ENCODE results near the gene HOXA10.

HOXA10 gene

DNA sequence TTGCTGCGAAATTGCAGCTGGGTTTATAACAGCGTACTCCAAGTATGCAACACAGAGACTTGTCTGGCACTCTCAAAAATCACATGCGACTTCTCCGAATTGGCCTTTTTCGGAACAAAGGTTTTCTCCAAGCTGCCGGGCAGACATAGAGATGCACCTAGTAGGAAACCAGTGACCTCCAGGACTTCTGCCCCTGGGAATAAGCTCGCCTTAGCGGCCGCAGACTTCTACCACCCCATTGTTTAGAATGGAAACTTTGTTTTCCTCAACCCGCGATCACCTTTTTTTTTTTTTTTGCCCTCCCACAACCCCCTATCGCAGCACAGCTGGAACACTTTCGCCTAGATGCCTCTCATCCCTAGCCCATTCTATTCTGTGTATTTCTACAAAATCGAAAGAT is 4.9 kb upstream of the HOXA10 start:
- DNase-seq, result no peak

DNA sequence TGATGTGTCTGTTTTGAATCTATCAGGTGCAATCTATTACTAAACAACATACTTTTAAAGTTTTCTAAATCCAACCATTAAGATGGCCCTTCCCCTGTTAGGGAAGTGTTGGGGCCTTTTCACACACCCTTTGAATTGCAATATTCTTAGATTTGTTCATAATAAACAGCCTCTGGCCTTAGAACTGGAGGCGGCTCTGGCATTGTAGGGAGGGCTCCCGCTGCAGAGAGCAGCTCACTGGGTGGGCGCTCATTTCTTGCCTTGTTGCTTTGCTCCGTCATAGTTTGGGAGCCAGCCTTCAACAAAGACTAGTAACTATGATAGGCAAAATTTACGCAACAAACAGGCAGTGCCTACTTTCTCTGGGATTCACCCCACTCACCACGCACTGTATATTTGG is 4.2 kb upstream of the HOXA10 start:
- no peak for DNase-seq

DNA sequence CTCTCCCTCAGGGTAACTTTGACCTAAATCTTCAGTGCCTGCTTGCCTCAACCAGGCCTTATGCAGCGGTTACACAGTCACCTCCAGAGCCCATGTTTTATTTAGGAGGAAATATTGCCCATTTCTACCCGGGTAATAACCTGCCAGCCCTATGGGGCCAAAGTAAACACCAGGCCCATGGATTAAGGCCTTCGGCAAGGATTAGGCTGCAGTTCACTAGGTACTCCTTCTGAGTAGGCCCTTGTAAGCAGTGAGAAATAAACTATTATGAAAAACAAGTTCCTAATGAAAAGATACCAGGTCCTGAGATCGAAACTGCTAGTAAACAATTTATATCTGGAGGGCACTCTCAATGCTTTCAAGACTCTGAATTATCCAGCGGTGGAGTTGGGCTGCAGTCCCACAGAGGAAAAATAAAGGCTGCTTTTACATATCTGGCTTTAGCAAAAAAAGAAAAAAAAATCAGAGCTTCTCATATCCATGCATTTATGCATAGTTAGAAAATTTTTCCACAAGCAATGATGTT is 3.7 kb upstream of the HOXA10 start:
- no peak for DNase-seq

DNA sequence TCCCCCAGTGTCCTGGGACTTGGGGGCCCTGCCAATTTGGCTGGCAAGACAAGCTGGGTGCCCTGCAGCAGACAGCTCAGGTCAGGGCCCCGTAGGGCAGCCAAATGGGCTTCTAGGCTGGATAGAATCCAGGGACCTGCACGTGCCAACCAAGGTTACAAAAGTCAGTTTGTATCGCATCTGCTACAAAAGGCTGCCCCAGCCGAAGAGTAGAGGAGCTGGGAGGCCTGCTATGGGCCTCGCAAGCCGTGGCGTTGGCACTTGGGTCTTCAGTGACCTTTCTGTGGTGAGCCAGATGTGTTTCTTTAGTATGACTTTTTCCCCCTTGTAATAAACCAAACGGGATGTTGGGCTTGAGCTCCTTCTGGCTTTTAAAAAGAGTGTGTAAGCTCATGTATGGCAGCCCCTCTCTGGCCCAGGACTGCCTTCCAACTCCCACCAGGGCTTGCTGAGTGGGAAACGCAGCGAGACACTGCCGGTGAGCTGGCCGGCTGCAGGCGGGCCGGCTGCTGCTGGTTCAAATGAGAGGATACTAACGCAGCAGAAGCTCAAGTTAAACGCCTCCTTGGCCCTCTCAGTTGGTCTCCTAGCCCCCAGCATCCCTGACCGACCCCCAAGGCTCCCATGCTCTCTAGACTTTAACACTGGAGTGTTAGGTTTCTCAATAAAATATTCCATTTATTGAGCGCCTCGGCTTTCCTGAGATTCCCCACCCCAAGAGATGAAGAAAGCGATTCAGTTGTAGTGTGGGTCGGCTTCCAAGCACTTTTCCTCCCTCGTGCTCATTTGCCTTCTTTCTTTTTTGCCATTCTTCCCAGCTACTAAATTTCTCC is 3.1 kb upstream of the HOXA10 start:
- DNase-seq, result no peak

DNA sequence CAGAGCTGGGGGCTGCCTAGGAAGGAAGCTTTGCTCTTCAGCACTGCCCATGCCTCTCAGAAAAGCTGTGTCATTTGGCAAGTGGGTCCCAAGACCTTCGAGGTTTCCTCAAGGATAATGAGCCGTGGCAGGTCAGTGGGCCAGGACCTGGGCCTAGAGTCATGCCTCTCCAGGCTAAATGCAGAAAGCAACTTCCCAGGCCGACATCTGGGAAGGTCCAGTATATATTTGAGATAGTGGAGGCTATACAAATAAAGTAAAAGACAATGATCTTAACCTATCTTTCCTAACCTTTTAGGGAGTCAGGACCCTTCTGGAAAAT is 2.4 kb upstream of the HOXA10 start:
- DNase-seq, result no peak

DNA sequence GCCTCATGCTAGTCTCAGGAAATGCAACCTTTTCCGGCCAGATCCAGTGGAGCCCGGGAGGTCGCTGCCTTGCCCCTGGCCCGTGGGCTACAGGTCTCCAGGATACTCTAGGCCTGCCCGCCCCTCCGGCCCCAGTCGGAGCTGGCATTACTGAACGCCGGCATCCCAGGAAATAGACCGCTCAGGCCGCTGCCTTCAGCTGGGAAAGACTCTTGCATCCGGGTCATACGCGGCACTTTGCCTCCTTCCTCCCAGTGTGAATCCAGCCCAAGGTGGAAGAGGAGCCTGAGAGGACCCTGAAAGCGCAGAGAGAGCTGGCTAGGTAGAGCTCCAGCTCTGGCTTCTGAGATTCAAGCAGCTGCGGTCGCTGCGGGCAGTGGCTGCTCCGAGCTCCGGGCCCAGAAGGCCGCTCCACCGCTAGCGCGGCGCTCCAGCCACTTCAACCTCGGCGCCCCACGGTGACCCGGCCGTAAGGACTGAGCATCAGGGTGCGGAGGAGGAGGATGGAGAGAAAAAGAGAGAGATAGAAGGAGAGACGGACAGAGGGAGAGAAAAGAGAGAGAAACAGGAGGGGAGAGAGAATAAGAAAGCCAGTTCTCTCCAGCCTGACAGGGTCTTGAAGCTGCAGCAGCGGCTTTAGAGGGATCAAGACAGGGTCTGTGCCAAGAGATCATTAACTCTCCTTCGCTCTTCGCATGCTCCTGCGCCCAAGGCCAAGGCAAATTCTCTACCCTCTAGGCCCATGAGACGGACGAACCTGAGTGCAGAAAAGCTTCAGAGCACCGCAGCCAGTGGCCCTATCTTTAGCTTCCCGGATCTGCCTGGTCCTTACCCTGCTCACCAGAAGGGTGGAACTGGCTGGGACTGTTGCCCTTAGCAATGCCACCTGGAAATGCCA is 1.8 kb upstream of the HOXA10 start:
- no peak for DNase-seq

DNA sequence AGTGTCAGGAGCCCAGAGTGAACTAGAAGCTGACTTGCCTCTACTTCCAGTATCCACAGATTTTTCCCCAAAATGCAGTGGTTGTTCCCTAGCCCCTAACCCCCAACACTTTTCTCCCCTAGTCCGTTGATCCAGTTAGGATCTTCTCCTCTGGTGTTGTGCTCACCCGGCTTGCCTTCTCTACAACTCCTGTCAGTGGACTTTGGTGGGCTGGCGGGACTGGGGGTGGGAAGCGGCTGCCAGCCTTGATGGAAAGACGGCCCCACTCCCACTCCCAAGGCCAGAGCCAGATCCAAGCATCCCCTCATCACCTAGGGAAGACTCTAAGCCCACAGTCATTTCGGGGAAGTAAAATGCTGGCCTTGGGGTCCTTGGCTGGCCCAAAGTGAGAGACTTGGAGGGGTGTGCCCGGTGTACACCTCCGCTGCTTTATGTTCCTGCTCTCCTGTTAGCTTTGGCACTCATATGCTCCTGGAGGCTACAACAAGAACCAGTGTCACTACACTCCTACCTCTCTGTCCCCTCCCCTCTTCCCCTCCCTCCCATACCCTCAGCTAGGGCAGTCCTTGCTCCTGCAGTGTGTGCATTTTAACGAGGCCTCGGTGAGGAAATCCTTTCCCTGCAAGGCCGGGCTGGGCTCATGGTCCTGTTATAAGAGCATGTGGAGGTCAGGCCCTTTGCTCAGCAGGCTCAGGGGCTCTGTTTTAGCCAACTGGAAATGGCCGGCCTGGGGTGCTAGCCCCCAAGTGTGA is 930 bp upstream of the HOXA10 start:
- DNase-seq, result no peak

DNA sequence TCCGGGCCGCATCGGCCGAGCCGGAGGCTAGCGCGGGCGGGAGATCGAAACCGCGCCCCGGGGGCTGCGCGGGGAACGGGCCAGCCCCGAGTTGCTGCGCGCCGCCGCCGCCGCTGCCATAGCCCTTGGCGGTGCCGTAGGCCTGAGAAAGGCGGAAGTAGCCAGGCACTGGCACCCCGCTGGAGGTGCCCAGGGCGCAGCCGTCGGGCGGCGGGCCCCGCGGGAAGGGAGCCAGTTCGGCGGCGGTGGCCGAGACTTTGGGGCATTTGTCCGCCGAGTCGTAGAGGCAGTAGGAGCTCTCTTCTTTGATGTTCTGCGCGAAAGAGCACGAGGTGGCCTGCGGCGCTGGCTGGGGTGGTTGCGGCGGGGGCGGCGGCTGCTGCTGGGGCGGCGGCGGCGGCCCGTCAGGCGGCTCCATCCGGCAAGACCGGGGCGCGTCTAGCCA is 587 bp downstream of the HOXA10 start:
- no peak for DNase-seq

DNA sequence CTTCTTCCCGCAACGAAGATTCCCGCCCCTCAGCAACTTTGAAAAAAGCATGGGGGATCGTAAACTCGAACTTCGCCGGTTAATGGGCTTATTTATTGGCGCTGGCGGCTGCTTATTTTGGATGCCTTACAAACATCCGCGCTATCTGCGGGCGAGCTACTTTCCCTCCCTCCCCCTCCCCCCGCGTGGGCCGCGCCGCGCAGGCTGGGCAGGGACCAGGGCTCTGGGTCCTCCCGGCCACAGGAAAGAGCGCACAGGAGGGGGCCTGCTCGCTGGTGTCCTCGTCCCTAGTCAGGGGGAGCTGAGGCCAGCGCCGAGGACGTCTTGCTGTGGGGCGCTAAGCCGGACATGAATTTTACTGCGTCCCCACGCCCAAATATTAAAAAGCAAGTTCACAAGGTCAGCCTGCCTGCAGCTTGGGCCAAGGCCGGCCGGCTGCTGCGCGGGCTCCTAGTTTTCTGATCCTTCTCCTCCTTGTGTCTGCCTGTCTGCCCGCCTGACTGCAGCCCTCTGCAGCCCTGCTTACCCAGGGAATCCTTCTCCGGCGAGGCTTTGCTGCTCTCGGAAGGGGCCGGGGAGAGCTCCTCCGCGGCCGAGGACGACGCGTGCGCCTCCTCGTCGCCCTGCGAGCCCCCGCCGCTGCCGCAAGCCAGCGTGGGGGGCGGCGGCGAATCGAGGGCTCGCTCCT is 1.2 kb downstream of the HOXA10 start:
- DNase-seq, result no peak

DNA sequence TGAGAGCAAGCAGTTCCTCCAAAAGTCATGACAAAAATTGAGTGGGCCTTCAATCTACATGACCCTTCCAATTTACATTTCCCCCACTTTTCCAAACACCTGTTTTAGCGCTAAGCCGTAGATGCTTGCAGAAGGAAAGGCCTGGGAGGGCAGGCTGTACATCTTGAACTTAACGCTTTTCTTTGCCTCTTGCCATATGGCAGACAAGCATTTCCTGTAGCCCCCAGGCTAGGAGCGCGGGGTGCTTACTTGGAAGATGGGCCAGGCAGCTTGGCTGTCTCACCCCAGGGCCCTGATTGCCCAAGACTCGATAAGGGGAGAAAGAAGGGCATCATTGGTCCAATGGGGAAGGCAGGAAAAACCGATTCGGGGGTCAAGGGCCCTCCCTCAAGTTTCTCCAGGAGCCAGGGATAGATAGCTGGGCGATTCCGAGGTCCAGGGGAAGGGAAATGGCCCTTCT is 1.8 kb downstream of the HOXA10 start:
- DNase-seq, result no peak

DNA sequence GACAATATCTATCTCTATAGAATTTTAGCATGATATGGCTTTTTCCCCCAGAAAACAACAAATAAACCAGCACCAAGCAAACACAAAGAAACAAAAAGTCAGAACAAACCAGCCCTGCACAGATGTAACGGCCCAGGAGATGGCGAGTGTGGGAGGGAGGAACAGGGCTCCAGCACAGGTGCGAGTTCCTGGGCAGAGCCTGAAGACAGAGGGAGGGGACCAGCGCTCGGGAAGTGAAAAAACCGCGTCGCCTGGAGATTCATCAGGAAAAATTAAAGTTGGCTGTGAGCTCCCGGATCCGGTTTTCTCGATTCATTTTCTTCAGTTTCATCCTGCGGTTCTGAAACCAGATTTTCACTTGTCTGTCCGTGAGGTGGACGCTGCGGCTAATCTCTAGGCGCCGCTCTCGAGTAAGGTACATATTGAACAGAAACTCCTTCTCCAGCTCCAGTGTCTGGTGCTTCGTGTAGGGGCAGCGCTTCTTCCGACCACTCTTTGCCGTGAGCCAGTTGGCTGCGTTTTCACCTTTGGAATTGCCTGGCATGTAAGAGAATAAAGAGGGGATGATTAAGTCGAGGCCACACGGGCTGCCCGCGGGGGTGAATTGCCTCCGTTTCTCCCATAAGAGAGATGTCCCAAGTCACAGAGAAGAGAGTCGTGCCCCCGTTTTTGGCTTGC is 2.3 kb downstream of the HOXA10 start:
- DNase-seq, result no peak

DNA sequence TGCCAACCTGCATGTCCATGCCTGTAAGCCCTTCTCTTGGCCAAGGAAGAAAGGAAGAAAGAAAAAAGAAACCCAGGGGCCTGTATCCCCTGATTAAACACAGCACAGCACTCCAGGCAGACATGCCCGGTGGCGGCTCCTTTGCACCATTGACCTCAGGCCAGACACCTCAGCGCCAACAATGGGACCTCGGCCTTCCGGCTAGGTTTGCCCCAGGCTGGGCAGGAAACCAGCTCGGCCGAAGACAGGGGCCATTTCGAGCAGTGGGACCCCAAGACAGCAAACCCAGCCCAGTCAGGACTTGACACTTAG is 2.8 kb downstream of the HOXA10 start:
- no peak for DNase-seq

DNA sequence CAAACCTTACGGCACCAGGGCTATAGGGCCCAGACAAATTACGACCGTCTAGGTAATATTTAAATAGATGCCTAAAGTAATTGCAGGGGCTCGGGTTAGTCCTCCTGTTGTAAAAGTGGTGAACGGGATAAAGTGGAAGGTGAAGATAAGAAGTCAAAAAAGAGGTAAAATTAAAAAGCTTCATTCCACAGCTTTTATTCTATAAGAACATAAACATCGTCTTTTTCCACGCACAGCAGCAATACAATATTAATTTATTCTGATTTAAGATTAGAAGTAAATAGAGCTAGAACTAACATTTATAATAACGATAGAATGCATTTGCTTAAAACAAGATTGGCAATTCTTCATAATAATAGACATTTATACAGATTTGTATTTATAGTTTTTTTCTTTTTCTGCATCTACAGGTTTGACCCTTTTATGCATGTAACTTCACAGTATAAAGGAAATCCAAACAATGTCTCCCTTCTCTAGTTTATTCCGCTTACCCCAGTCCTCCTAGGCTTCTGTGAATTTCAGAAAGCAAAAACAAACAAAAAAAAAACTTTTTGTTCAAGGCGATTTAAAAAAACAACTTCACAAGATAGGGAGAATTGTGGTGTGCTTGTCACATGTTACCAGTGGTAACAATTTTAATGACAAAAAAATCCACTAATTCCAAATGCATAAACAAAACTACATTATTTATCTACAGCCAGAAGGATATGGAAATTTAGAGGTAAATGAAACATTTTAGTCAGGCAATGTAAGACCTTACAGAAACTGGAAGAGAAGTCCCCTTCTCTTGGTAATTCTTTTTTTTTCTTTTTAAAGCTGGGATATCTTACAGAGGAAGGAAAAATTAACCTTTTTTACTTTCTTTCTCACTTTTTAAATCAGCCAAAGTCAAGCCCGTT is 3.4 kb downstream of the HOXA10 start:
- peak; percentile 38 for DNase-seq

DNA sequence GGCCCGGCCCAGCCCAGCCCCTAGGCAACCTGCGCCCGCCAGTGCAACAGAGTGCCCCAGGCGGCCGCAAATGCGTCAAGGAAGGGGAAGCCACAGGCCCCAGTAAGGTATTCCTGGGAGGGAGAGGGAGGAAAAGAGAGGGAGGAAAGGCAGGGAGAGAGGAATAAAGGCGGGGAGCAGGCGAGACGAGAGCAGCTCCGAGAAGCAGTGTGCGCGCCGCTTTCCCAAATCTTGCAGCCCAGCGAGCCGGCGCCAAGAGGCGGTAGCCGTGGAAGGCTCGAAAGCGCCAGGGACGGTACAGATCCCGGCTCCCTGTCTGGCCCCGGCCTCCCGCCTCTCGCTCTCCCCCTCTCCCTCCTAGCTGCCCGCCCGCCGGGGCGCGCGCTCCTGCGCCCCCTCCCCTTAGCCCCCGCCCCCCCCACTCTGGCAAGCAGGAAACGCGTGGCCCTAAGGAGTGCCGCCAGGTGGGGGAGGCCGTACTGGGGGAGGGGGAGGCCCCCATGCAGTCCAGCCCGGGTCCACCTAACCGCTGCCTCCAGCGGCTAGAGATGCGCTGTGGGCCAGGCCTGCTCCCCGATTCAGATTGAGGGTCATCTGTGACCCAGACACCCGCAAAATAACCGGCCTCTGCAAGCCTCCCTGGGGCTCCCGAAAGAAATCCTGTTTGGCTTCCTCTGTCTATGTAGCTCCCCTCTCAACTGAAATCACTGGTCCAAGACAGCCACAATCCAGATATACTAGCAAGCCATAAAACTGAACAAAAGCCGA is 4.3 kb downstream of the HOXA10 start:
- DNase-seq, result peak; percentile 38

DNA sequence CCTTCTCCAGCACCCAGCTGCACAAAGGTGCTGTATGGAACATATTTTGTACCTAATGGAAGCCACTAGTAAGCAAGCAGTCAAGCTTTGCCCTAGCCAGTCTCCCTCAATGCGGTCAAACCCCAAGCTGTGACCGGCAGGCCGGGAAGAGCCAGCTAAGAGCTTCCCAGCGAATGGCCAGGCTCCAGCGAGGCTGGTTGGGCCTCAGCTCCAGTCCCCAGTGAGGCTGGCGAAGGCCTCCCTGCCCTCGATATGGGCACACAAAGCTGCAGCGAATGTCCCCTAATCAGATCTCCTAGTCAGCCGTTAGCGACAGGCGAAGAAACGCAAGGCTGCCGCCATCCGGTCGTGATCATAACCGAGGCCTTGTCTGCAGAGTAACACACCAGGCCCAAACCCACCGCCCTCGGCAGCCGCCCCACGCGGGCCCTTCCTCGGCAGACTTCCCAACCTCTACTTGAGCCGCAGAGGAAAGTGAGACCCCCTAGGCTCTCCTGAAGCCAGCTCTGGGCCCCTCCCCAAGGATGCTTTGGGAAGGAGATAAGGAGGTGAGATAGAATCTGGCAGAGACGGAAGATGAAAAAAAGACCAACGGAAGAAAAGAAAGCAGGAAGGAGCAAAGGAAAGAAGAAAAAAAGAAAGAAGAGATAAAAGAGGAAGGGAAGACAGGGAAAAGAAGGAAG is 5.7 kb downstream of the HOXA10 start:
- no peak for DNase-seq

DNA sequence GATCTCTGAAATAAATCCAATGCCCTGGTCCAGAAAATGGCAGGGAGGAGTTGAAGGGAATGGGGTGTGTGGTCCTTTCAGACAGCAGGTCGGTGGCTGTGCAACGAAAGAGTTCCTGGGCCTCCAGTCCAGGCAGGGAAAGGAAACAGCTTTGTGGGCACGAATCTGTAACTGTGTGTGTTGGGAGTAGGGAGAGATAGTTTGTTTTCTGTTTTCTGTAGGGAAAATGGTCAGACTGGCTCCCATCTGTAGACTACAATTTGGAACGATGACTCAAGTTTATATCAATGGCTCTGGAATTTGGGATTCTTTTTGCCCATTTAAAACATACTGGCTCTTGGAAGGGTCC is 6.2 kb downstream of the HOXA10 start:
- DNase-seq, result no peak

DNA sequence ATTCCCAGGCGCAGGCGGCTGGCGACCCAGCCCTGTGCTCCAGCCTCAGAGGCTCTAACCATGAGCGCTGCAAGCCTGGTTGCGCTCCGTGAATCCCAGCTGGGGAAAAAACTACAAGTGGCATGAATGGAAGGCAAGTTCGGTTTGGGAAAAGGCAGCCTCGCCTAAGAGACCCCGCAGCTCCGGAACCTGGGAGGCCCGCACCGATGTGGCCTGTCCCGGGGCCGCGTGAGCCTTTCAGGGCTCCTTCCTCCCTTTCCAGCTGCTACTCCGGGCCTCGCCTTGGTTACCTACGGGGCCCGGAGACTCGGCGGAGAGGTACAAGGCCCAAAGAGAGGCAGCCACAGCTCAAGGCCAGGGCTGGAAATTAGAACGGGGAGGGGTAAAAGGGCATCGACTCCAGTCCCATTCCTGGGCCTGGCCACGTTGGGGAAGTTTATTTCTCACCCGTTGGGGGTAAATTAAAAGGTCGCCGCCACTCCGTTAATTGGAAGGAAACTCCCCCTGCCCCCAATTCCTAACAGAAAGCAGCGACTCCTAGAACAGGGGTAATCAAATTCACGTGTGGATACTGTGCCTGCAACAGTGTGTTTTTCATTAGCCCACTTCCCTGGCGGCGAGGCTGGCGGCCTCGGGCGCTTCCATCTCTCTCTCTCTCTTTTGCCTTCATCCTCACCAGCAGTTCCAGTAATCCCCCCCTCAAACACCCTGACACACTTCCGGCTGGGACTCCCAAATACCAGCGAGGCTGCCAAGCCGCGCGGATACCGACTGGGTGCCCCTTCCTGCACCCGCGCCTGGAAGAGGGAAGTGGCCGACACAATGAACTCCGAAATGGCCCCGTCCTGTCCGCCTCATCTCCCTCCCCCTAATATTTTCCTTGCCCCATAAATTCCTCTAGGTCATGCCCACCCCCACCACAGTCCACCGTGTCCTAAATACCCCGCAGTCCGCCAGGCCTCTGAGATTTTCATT is 7.3 kb downstream of the HOXA10 start:
- DNase-seq, result no peak

DNA sequence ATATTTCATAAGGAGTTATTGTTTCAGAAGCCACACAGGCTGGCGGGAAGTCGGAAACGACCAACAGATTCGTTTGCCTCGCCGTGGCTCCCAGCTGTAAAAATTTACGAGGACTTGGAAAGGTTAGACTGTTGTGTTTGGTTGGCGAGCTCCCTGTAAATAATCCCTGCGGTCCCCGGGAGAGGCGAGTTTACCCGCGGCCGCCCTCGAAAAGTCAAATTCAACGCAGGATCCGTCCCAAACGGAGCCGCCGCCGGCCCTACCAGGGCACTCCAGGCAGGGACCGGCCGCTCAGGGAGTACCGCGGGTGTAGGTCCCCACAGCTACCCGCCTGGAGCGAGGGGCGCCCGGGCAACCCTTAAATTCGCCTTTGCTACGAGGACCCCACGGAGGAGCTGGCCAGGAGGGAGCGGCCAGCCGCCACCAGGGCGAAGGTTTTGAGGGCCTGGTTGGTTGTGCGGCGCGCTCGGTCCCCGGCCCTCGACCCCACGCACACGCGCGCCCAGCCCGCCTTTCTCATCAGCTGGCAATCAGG is 8.1 kb downstream of the HOXA10 start:
- no peak for DNase-seq
